Transverse colon (tissue), 3 donors: ENCODE data around the gene NAA25.

ENCODE experiments used
- CTCF ChIP-seq, 5 experiments: fragments of 200-600 bp in 3 of 5; fragments of 450-650 bp in 2 of 5; sonication (generic) in 3 of 5; IDR thresholded peaks; 1 replicate in 2 of 5; 2 replicates in 3 of 5; pipeline ENCODE4 v1.5.1; 2016 to 2017; ENCODE audit warnings: antibody characterized with exemption in 5 of 5, inconsistent platforms in 3 of 5, mild to moderate bottlenecking in 2 of 5, moderate library complexity in 1 of 5
- EP300 ChIP-seq: sonication (generic); formaldehyde crosslinking; IDR thresholded peaks from one replicate; pipeline ENCODE4 v1.6.1; 2017; ENCODE audit warnings: antibody characterized with exemption, low read depth
- POLR2A ChIP-seq: fragments of 450-650 bp; IDR thresholded peaks from one replicate; pipeline ENCODE4 v1.6.1; 2016; ENCODE audit warnings: antibody characterized with exemption, mild to moderate bottlenecking, moderate library complexity

DNA sequence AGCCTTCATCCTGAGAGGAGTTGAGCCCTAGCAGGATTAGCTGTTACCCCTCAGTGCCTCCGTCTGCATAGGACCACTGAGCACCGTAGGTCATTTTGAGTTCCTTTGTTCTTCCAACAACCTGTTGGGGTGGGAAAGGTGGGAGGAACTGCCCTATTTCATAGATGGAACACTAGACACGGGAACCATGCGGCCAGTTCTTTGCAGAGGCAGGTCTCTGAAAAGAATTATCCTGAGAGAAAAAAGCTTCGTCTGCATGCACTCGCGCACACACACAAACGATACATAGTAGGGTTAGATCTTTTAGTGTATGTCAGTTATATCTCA is 45.3 kb upstream of the NAA25 start:
- TF ChIP-seq CTCF (IDR thresholded peaks at IDR 0.05) (no peak), EP300 (no peak), POLR2A (no peak)
